Tibial nerve (tissue), 4 donors: ENCODE results near the gene ISCA1. TPM values are rescaled to one million over a fixed set of nuclear protein-coding genes. Genes with fewer than 3 reads are reported as not detected.

Experiments
- DNase-seq, 2 donors: peaks; one replicate each; pipeline ENCODE4 v3.0.0-alpha.2; 2019; ENCODE audit warnings: low spot score in 2 of 2
- H3K27ac ChIP-seq, 4 donors: fragments of 200-600 bp; sonication (generic) in 3 of 4; one replicate each; pipeline ENCODE4 v1.5.1; 2017 to 2019; ENCODE audit warnings: mild to moderate bottlenecking in 1 of 4
- H3K27me3 ChIP-seq, 2 donors: fragments of 200-600 bp; sonication (generic) in 1 of 2; one replicate each; pipeline versions ENCODE4 v1.5.1 to v1.6.0; 2017 to 2019
- H3K36me3 ChIP-seq, 3 donors: fragments of 200-600 bp; sonication (generic); one replicate each; pipeline ENCODE4 v1.5.1; 2018 to 2019
- H3K4me1 ChIP-seq, 4 donors: fragments of 200-600 bp; sonication (generic) in 3 of 4; one replicate each; pipeline ENCODE4 v1.5.1; 2017 to 2019
- H3K4me3 ChIP-seq, 4 donors: fragments of 200-600 bp; sonication (generic) in 3 of 4; one replicate each; pipeline ENCODE4 v1.5.1; 2017 to 2019; ENCODE audit warnings: mild to moderate bottlenecking in 1 of 4, moderate library complexity in 1 of 4
- H3K9me3 ChIP-seq, 4 donors: fragments of 200-600 bp; sonication (generic) in 3 of 4; one replicate each; pipeline ENCODE4 v1.5.1; 2017 to 2019
- CTCF ChIP-seq, 5 experiments: fragments of 200-600 bp in 3 of 5; fragments of 450-650 bp in 2 of 5; sonication (generic) in 3 of 5; IDR thresholded peaks; one replicate each; pipeline ENCODE4 v1.5.1; 2016 to 2019; ENCODE audit warnings: antibody characterized with exemption in 5 of 5, mild to moderate bottlenecking in 3 of 5, moderate library complexity in 2 of 5
- EP300 ChIP-seq, 2 donors: sonication (generic); formaldehyde crosslinking; IDR thresholded peaks; one replicate each; pipeline ENCODE4 v1.6.1; 2017; ENCODE audit warnings: antibody characterized with exemption in 2 of 2, mild to moderate bottlenecking in 1 of 2
- POLR2A ChIP-seq, 2 donors: fragments of 450-650 bp; IDR thresholded peaks; one replicate each; pipeline ENCODE4 v1.6.1; 2017; ENCODE audit warnings: antibody characterized with exemption in 2 of 2, mild to moderate bottlenecking in 2 of 2, moderate library complexity in 2 of 2
- WGBS, 2 donors: methylation state at CpG; one replicate each; pipeline ENCODE4 v1.1.5; 2018; 5-methylcytosine and 5-hydroxymethylcytosine counted together
- total RNA-seq, 4 donors: library from RNA; depleted of rRNA; stranded (reverse); fragments of >200 nt; gene quantifications; one replicate each; pipeline ENCODE4 v1.1.0, GENCODE V29; 2016

The ISCA1 gene
- total RNA-seq, 4 donors from 2014 or later, result 21.2 to 40.2 (median 32.7) TPM

- 89 to 92% methylated on average over 4 of the region's 4 CpGs for WGBS, 2 donors
- H3K4me3 ChIP-seq, result no peak overlapping the region
- no peak overlapping the region for H3K27ac ChIP-seq
- peaks cover 0 to 28% (median 0%) of the 10 kb centered on the region in 4 donors for H3K4me1 ChIP-seq
- TF ChIP-seq POLR2A (IDR thresholded peaks at IDR 0.05) (no peak), EP300 (IDR thresholded peaks at IDR 0.05) (no peak), CTCF (IDR thresholded peaks at IDR 0.05) (no peak)
- H3K36me3 ChIP-seq, result peaks cover 0 to 49% (median 8%) of the 10 kb centered on the region in 3 donors
- DNase-seq, result no peak
- H3K9me3 ChIP-seq, result no peaks in the 10 kb centered on the region
- no peaks in the 10 kb centered on the region for H3K27me3 ChIP-seq
These were observed 10.1 kb downstream of the ISCA1 start for GRCh38 chr9:86272221-86272620.

- H3K36me3 ChIP-seq, result peaks cover 0 to 83% (median 12%) of the 10 kb centered on the region in 3 donors
- 91 to 97% methylated on average over 6 of the region's 6 CpGs for WGBS, 2 donors
- TF ChIP-seq CTCF (IDR thresholded peaks at IDR 0.05) (no peak), POLR2A (IDR thresholded peaks at IDR 0.05) (no peak), EP300 (IDR thresholded peaks at IDR 0.05) (no peak)
- no peak overlapping the region for H3K4me3 ChIP-seq
- no peak for DNase-seq
- H3K9me3 ChIP-seq, result no peaks in the 10 kb centered on the region
- peaks cover 0 to 4% (median 2%) of the 10 kb centered on the region in 4 donors for H3K4me1 ChIP-seq
- H3K27ac ChIP-seq, result no peak overlapping the region
- H3K27me3 ChIP-seq, result no peaks in the 10 kb centered on the region
These were observed 18.5 kb downstream of the ISCA1 start for GRCh38 chr9:86263876-86264275.

GRCh38 chr9:86262492-86262891, 19.8 kb downstream of the ISCA1 start:
- peaks cover 0 to 70% (median 7%) of the 10 kb centered on the region in 3 donors for H3K36me3 ChIP-seq
- H3K27me3 ChIP-seq, result no peaks in the 10 kb centered on the region
- H3K4me3 ChIP-seq, result no peak overlapping the region
- no peaks in the 10 kb centered on the region for H3K9me3 ChIP-seq
- 62 to 70% methylated on average over 4 of the region's 4 CpGs for WGBS, 2 donors
- no peak overlapping the region for H3K27ac ChIP-seq
- no peak for TF ChIP-seq CTCF (IDR thresholded peaks at IDR 0.05)
- no peak for TF ChIP-seq POLR2A (IDR thresholded peaks at IDR 0.05)
- TF ChIP-seq EP300 (IDR thresholded peaks at IDR 0.05), result no peak
- no peak for DNase-seq
- H3K4me1 ChIP-seq, result peaks cover 0 to 4% (median 2%) of the 10 kb centered on the region in 4 donors

GRCh38 chr9:86259557-86259956, 22.8 kb downstream of the ISCA1 start, which contains the start of gene C9orf153:
Gene C9orf153, minus strand, starts transcription at chr9:86259657. Its CDS starts 30,054 bp downstream, at chr9:86229603.
- TF ChIP-seq CTCF (IDR thresholded peaks at IDR 0.05) (no peak), EP300 (IDR thresholded peaks at IDR 0.05) (no peak), POLR2A (IDR thresholded peaks at IDR 0.05) (no peak)
- Histone ChIP-seq H3K4me1 (no peaks in the 10 kb centered on the region), H3K27me3 (no peaks in the 10 kb centered on the region), H3K9me3 (no peaks in the 10 kb centered on the region), H3K27ac (no peak within 1 kb of the TSS), H3K36me3 (peaks cover 0 to 54% (median 7%) of the 10 kb centered on the region in 3 donors), H3K4me3 (no peak within 1 kb of the TSS)
- 88 to 94% methylated on average over 8 of the region's 8 CpGs for WGBS, 2 donors
- DNase-seq, result no peak

- H3K27me3 ChIP-seq, result no peaks in the 10 kb centered on the region
- TF ChIP-seq CTCF (IDR thresholded peaks at IDR 0.05) (no peak), POLR2A (IDR thresholded peaks at IDR 0.05) (no peak), EP300 (IDR thresholded peaks at IDR 0.05) (no peak)
- peaks cover 0 to 37% (median 0%) of the 10 kb centered on the region in 3 donors for H3K36me3 ChIP-seq
- H3K9me3 ChIP-seq, result peaks cover 0 to 6% (median 0%) of the 10 kb centered on the region in 4 donors
- no peaks in the 10 kb centered on the region for H3K4me1 ChIP-seq
- WGBS, 2 donors, result 81 to 89% methylated on average over 2 of the region's 2 CpGs
- H3K4me3 ChIP-seq, result no peak overlapping the region
- no peak overlapping the region for H3K27ac ChIP-seq
- DNase-seq, result no peak
These were observed 24.9 kb downstream of the ISCA1 start for GRCh38 chr9:86257391-86257790.
